ENCODE measurements around the gene VPS13C.

The VPS13C gene

DNA sequence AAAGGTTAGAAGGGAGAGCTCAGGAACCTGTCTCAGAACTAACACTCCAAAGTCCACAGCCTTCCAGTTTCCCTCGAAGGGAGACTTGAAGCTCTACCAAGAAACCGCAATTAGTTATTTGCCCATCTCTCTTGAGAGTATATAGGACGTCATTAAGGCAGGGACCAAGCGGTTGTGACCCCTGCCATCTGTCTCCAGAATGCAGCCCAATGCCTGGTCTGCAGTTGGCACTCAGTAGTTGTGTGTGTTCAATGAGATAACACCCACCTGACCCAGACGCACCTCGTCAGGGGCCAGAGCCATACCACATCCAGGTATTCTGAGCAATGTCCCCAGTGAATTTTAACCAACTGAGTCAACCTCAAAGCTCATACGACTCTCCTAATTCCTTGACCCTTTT, 251.0 kb downstream of the VPS13C start:
- DNase-seq, result no peak

DNA sequence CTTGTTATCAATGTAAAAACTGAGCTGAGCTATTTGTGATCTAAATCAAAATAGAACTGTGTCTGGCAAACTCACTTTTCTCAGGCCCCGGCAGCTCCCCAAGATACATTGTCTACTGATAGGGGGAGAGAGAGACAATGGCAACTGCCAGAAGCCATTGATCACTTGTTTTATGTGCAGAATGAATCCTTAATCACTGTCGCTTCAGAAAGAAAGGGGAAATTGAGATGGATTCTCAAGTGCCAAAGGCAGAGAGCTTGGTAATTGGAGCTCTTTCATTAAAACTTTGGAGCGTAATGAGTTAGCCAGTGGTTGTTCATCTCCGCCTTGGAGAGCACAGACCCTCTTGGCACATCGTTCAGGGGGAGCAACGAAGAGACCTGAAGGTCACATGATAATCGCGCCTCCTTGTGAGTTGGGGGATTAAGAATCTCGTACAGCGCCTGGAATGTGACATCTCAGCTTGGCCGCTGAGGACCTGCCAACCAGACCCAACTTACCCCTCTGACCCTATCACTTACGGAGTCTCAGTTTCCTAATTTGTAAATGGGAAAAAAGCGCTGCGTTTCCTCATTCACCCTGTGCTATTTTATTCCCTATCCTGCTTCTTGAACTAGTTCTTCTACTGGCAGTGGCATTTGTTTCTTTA, 252.8 kb downstream of the VPS13C start:
- no peak for DNase-seq
